ENCODE results near the gene RMDN3. TPM values are rescaled to one million over a fixed set of nuclear protein-coding genes. Genes with fewer than 3 reads are reported as not detected.

The RMDN3 gene
- total and polyA plus RNA-seq, 2 of the 13 experiments (the other 11 are each of a cell fraction or from before 2014, with no cell fraction given) = 16.8 to 19.5 TPM

DNA sequence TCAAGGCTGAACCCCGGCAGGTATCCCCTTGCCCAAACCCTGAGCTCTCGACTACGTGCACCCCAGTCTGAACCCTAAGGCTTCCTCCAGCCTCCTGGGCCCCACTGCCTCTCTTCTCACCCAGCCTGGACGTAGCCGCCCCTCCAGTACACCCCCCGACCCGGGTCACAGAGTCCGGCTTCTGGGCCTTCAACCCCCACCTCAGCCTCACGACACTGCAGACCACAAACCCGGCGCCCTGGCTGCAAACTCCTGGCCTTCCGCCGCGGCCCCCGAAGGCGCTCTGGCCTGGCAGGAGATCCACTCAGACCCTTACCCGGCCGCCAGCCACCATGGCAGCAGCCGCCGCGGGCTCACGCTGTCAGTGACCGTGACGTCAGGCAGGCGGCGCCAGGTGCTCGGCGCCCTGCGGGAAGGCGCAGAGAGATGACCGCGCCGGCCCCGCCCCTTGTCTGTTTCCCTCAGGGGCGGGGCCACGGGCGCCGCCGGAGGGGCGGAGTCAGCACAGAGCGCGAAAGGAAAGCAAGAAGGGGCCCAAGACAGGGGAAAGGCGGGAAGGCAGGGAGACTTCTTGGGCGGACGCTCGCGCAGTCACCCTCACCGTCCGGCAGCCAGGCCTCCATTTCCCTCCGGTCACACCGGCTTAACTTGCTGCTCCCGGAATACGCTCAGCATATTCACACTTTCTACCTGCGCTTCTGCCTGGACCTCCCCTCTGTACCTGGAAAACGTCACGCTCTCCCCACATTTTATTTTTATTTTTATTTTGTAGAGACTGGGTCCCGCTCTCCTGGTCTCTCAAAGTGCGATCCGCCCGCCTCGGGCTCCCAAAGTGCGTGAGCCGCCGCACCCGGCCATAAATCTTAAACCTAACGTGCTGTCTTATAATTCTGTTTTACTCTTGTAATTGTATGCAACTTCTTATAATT lies at the start of gene RMDN3 (continued):
- TF ChIP-seq, protein P1, sequence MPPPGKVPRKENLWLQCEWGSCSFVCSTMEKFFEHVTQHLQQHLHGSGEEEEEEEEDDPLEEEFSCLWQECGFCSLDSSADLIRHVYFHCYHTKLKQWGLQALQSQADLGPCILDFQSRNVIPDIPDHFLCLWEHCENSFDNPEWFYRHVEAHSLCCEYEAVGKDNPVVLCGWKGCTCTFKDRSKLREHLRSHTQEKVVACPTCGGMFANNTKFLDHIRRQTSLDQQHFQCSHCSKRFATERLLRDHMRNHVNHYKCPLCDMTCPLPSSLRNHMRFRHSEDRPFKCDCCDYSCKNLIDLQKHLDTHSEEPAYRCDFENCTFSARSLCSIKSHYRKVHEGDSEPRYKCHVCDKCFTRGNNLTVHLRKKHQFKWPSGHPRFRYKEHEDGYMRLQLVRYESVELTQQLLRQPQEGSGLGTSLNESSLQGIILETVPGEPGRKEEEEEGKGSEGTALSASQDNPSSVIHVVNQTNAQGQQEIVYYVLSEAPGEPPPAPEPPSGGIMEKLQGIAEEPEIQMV (CRISPR knock-in tag; IDR thresholded peaks at IDR 0.05; ENCODE audit: low read depth) = peak; percentile 93
- TF ChIP-seq, protein P2, sequence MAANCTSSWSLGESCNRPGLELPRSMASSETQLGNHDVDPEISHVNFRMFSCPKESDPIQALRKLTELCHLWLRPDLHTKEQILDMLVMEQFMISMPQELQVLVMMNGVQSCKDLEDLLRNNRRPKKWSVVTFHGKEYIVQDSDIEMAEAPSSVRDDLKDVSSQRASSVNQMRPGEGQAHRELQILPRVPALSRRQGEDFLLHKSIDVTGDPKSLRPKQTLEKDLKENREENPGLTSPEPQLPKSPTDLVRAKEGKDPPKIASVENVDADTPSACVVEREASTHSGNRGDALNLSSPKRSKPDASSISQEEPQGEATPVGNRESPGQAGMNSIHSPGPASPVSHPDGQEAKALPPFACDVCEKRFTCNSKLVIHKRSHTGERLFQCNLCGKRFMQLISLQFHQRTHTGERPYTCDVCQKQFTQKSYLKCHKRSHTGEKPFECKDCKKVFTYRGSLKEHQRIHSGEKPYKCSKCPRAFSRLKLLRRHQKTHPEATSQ (CRISPR knock-in tag; IDR thresholded peaks at IDR 0.05; ENCODE audit: borderline replicate concordance) = no peak
- TF ChIP-seq HNRNPK (IDR thresholded peaks at IDR 0.05; ENCODE audit: low read depth, low read length, poor library complexity, severe bottlenecking) (peak; percentile 38), ETV6 (CRISPR knock-in tag; conservative IDR thresholded peaks at IDR 0.05) (no peak; the same call in 1 of the 2 replicates), ELF1 (CRISPR knock-in tag; IDR thresholded peaks at IDR 0.05) (peak; percentile 69), IKZF4 (CRISPR knock-in tag; IDR thresholded peaks at IDR 0.05; ENCODE audit: borderline replicate concordance, low read depth, not compliant biosample characterization) (peak; percentile 56), PAWR (CRISPR knock-in tag; IDR thresholded peaks at IDR 0.05; ENCODE audit: borderline replicate concordance) (peak; percentile 64; the same call in 1 of the 2 replicates), NONO (IDR thresholded peaks at IDR 0.05) (no peak), NONO (CRISPR knock-in tag; conservative IDR thresholded peaks at IDR 0.05) (peak; percentile 80; the same call in 1 of the 2 replicates), ZNF468 (CRISPR knock-in tag; IDR thresholded peaks at IDR 0.05) (no peak), GFI1 (CRISPR knock-in tag; IDR thresholded peaks at IDR 0.05; ENCODE audit: borderline replicate concordance) (0 out of 2 replicates have a peak, but pooled peaks have one; percentile 53), AGO1 (IDR thresholded peaks at IDR 0.05; ENCODE audit: low read depth, low read length, poor library complexity, severe bottlenecking) (no peak), ZNF768 (CRISPR knock-in tag; IDR thresholded peaks at IDR 0.05) (no peak), ZNF33B (CRISPR knock-in tag; IDR thresholded peaks at IDR 0.05) (no peak), ZFP1 (CRISPR knock-in tag; IDR thresholded peaks at IDR 0.05) (peak; percentile 61; the same call in 1 of the 2 replicates), ZFP36L2 (CRISPR knock-in tag; IDR thresholded peaks at IDR 0.05) (no peak), SAP130 (CRISPR knock-in tag; IDR thresholded peaks at IDR 0.05; ENCODE audit: low read depth) (peak; percentile 97), ZNF773 (CRISPR knock-in tag; IDR thresholded peaks at IDR 0.05; ENCODE audit: borderline replicate concordance) (no peak), ZNF678 (CRISPR knock-in tag; IDR thresholded peaks at IDR 0.05) (peak; percentile 57; the same call in 1 of the 2 replicates), SMYD3 (CRISPR knock-in tag; IDR thresholded peaks at IDR 0.05) (no peak), SRSF9 (IDR thresholded peaks at IDR 0.05; ENCODE audit: borderline replicate concordance, insufficient read depth, low read depth, low read length, poor library complexity, severe bottlenecking) (no peak), SOX13 (IDR thresholded peaks at IDR 0.05) (no peak), SOX13 (CRISPR knock-in tag; conservative IDR thresholded peaks at IDR 0.05 in 1 of 2, IDR thresholded peaks at IDR 0.05 in 1 of 2) (peak in 1 of 2 experiments; percentile 43; a peak in 1 of 4 replicates), ZKSCAN5 (CRISPR knock-in tag; IDR thresholded peaks at IDR 0.05) (no peak)

Data from HepG2 (cell line).